ENCODE data around the gene MEGF11.

GRCh38 chr15:66165856-66166255 lies 87.7 kb downstream of the MEGF11 start:
- TF ChIP-seq, protein P1, sequence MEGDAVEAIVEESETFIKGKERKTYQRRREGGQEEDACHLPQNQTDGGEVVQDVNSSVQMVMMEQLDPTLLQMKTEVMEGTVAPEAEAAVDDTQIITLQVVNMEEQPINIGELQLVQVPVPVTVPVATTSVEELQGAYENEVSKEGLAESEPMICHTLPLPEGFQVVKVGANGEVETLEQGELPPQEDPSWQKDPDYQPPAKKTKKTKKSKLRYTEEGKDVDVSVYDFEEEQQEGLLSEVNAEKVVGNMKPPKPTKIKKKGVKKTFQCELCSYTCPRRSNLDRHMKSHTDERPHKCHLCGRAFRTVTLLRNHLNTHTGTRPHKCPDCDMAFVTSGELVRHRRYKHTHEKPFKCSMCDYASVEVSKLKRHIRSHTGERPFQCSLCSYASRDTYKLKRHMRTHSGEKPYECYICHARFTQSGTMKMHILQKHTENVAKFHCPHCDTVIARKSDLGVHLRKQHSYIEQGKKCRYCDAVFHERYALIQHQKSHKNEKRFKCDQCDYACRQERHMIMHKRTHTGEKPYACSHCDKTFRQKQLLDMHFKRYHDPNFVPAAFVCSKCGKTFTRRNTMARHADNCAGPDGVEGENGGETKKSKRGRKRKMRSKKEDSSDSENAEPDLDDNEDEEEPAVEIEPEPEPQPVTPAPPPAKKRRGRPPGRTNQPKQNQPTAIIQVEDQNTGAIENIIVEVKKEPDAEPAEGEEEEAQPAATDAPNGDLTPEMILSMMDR (IDR thresholded peaks at IDR 0.05) = no peak
- no peak for TF ChIP-seq POLR2A (IDR thresholded peaks at IDR 0.05)

Measured in Peyer's patch (tissue), 4 donors.